BJ (cell line): ENCODE data around the gene ABHD14A. TPM values are rescaled to one million over a fixed set of nuclear protein-coding genes. Genes with fewer than 3 reads are reported as not detected.
"Not testable (repeated sequence)": the region's sequence is repeated elsewhere in the genome, so short reads cannot be mapped to it uniquely, and the experiment has no call there.

ENCODE experiments used
- CTCF ChIA-PET: fragments of 350-600 bp; formaldehyde crosslinking; extraction: SDS; loops from one replicate; lab custom pipeline; 2021; ENCODE audit warnings: antibody characterized with exemption, inconsistent platforms; lab: Yijun Ruan, JAX
- POLR2A ChIA-PET: fragments of 300-600 bp; sonication (Branson Sonifier 250); formaldehyde crosslinking; extraction: SDS; loops from one replicate; lab custom pipeline; 2021; ENCODE audit warnings: antibody characterized with exemption; lab: Charles Lee
- DNase-seq: peaks from one replicate; pipeline ENCODE4 v3.0.0-alpha.2; 2011; ENCODE audit warnings: low read depth
- H3K27me3 ChIP-seq: 2 replicates; pipeline ENCODE4 v1.6.0; 2011; ENCODE audit warnings: low read length; ENCODE audit not compliant: control insufficient read depth, insufficient read depth
- H3K36me3 ChIP-seq: 2 replicates; pipeline ENCODE4 v1.5.1; 2011; ENCODE audit warnings: low read length; ENCODE audit not compliant: control insufficient read depth, insufficient read depth
- H3K4me3 ChIP-seq: 2 replicates; pipeline ENCODE4 v1.5.1; 2011; ENCODE audit warnings: low read depth, mild to moderate bottlenecking, control low read depth, low read length
- CTCF ChIP-seq: IDR thresholded peaks from 2 replicates; pipeline ENCODE4 v1.5.1; 2011; ENCODE audit warnings: low read depth, mild to moderate bottlenecking, control low read depth, inconsistent platforms, low read length, moderate library complexity; ENCODE audit not compliant: insufficient read depth
- polyA minus RNA-seq: library from RNA; depleted of rRNA, polyadenylated mRNA; stranded (reverse); fragments of >200 nt; gene quantifications from 2 replicates; pipeline ENCODE4 v1.2.3, GENCODE V29; 2011; rRNA and poly(A)+ RNA removed
- polyA plus RNA-seq: library from polyadenylated mRNA; depleted of rRNA; stranded (reverse); fragments of >200 nt; gene quantifications from 2 replicates; pipeline ENCODE4 v1.2.3, GENCODE V29; 2011; rRNA removed

ABHD14A gene
- polyA plus RNA-seq (10.7 and 16.5 TPM in 2 replicates), polyA minus RNA-seq (7.0 and 8.8 TPM in 2 replicates)

- TF ChIP-seq CTCF, result no peak
- H3K36me3 ChIP-seq, result no peaks in the 10 kb centered on the region
- DNase-seq, result no peak
- POLR2A ChIA-PET, result interaction anchor here (0.6 kb wide), 2 partner anchors 8 to 475 kb away, joined by 10 to 19 read pairs; no protein-coding TSS in a partner anchor
- CTCF ChIA-PET, result interaction anchor here (1.0 to 4.2 kb wide), 10 partner anchors 9 to 221 kb away, joined by 3 to 53 read pairs (median 12); partner anchors contain the start of genes ACY1, DUSP7, PARP3 and RRP9
- H3K27me3 ChIP-seq, result no peaks in the 10 kb centered on the region
- H3K4me3 ChIP-seq, result peak within 1 kb of the TSS; percentile 52
These were observed at the start of gene ABHD14A for GRCh38 chr3:51974963-51975851. Gene ABHD14A (plus strand): TSS chr3:51975064. CDS start chr3:51975136, 72 bp downstream.

- CTCF ChIA-PET, result no interaction called here
- DNase-seq, result no peak
- no peaks in the 10 kb centered on the region for H3K36me3 ChIP-seq
- POLR2A ChIA-PET, result no interaction called here
- no peak overlapping the region for H3K4me3 ChIP-seq
- no peaks in the 10 kb centered on the region for H3K27me3 ChIP-seq
- no peak for TF ChIP-seq CTCF
These were observed 47.5 kb upstream of the ABHD14A start for GRCh38 chr3:51927061-51927977.

GRCh38 chr3:51928438-51928837 lies 46.4 kb upstream of the ABHD14A start:
- no peak for TF ChIP-seq CTCF
- CTCF ChIA-PET, result interaction anchor here (1.6 kb wide), 1 partner anchor 45 kb away, joined by 5 read pairs; the partner anchor contains the start of gene ABHD14B
- peaks cover 5% of the 10 kb centered on the region; the same call in 1 of the 2 replicates for H3K36me3 ChIP-seq
- H3K27me3 ChIP-seq, result no peaks in the 10 kb centered on the region
- POLR2A ChIA-PET, result no interaction called here
- H3K4me3 ChIP-seq, result no peak overlapping the region
- no peak for DNase-seq

- POLR2A ChIA-PET, result not testable (repeated sequence)
These were observed 45.9 kb upstream of the ABHD14A start for GRCh38 chr3:51928981-51929380.

GRCh38 chr3:51929420-51930003 lies 45.4 kb upstream of the ABHD14A start:
- Histone ChIP-seq H3K4me3 (no peak overlapping the region), H3K36me3 (peaks cover 15% of the 10 kb centered on the region), H3K27me3 (no peaks in the 10 kb centered on the region)
- ChIA-PET POLR2A (no interaction called here), CTCF (interaction anchor here (1.6 kb wide), 1 partner anchor 44 kb away, joined by 5 read pairs; the partner anchor contains the start of gene ABHD14B)
- TF ChIP-seq CTCF, result no peak
- no peak for DNase-seq

More at GRCh38 chr3:51928981-51929380, 45.9 kb upstream of the ABHD14A start:
- CTCF ChIA-PET, result interaction anchor here (1.6 kb wide), 1 partner anchor 45 kb away, joined by 5 read pairs; the partner anchor contains the start of gene ABHD14B
- H3K36me3 ChIP-seq, H3K27me3 ChIP-seq, H3K4me3 ChIP-seq, DNase-seq: not testable (repeated sequence)
